22Rv1 (cell line): ENCODE data around the gene RBM20.

ENCODE experiments used
- ZFX ChIP-seq: fragments of 450-650 bp; IDR thresholded peaks from 2 replicates; pipeline ENCODE4 v1.6.1; 2017; ENCODE audit warnings: antibody characterized with exemption, borderline replicate concordance
- TF ChIP-seq, protein P1 (sequence below): fragments of 450-650 bp; IDR thresholded peaks from 2 replicates; pipeline ENCODE4 v1.5.1; 2017; ENCODE audit warnings: mild to moderate bottlenecking

DNA sequence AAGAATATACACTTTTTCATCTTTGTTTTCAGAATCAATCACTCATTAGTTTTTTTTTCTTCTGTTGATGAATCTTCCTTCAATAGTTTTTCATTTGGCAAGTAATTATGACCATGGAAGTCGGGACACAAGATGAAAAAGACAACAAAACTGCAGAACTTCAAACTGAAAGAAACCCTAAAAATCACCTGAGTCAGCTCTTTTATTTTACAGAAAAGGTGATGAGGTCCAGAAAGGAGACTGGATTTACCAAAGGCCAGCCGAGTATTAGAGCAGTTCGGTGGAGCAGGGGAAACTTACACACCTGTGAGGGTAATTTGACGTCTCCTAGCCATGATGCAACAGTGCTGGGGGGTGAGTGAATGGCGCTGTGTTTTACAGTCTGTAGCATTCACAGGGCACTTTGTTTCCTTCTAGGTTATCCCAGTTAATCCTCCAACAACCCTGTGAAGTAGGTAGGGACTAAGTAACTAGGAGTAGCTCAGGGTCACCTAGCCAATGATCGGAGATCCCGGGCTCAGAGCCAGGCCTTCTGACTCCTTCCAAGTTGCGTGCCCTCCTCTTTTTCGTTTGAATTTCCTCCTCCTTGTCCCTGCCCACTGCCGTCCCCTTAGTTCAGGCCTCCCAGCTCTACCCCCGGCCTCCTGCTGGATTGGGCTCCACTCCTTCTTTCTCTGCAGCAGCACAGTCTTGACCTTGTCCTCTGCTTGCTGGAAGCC, 14.0 kb downstream of the RBM20 start:
- TF ChIP-seq, protein P1, sequence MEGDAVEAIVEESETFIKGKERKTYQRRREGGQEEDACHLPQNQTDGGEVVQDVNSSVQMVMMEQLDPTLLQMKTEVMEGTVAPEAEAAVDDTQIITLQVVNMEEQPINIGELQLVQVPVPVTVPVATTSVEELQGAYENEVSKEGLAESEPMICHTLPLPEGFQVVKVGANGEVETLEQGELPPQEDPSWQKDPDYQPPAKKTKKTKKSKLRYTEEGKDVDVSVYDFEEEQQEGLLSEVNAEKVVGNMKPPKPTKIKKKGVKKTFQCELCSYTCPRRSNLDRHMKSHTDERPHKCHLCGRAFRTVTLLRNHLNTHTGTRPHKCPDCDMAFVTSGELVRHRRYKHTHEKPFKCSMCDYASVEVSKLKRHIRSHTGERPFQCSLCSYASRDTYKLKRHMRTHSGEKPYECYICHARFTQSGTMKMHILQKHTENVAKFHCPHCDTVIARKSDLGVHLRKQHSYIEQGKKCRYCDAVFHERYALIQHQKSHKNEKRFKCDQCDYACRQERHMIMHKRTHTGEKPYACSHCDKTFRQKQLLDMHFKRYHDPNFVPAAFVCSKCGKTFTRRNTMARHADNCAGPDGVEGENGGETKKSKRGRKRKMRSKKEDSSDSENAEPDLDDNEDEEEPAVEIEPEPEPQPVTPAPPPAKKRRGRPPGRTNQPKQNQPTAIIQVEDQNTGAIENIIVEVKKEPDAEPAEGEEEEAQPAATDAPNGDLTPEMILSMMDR: no peak
- no peak for TF ChIP-seq ZFX
